Upper lobe of left lung (tissue), 4 donors: ENCODE measurements around the gene TNS3.

Source experiments
- CTCF ChIP-seq, 6 experiments: fragments of 450-650 bp in 4 of 6; fragments of 200-600 bp in 2 of 6; sonication (generic) in 2 of 6; IDR thresholded peaks; one replicate each; pipeline ENCODE4 v1.5.1; 2016 to 2019; ENCODE audit warnings: antibody characterized with exemption in 6 of 6
- POLR2AphosphoS5 ChIP-seq, 2 donors: sonication (generic); formaldehyde crosslinking; IDR thresholded peaks; one replicate each; pipeline ENCODE4 v1.5.1; 2017; ENCODE audit warnings: antibody characterized with exemption in 2 of 2

- no peak for TF ChIP-seq CTCF (IDR thresholded peaks at IDR 0.05)
- no peak for TF ChIP-seq POLR2AphosphoS5 (IDR thresholded peaks at IDR 0.05)
Observed at GRCh38 chr7:47526466-47526865, 55.4 kb downstream of the TNS3 start.
